HG02943 (cell line): ENCODE measurements around the gene CCDC34.

Source experiments
- ATAC-seq: cut with Tn5 transposase; IDR thresholded peaks from one replicate; pipeline ENCODE4 v1.9.1; 2021; ENCODE audit warnings: mild to moderate bottlenecking, low read depth, moderate library complexity; ENCODE audit not compliant: unreplicated experiment

The CCDC34 gene

GRCh38 chr11:27362749-27363575 is at the start of gene CCDC34:
Gene CCDC34, minus strand, starts transcription at chr11:27363215. Its CDS starts 21 bp downstream, at chr11:27363194.
- ATAC-seq, result peak; percentile 99

- no peak for ATAC-seq
These were observed 49.2 kb upstream of the CCDC34 start for GRCh38 chr11:27412192-27412691.

- no peak for ATAC-seq
These were observed 48.3 kb upstream of the CCDC34 start for GRCh38 chr11:27411328-27411727.

- ATAC-seq, result no peak
These were observed 47.3 kb upstream of the CCDC34 start for GRCh38 chr11:27410272-27410671.

GRCh38 chr11:27409742-27410141 is 46.7 kb upstream of the CCDC34 start:
- no peak for ATAC-seq

- no peak for ATAC-seq
These were observed 46.0 kb upstream of the CCDC34 start for GRCh38 chr11:27409049-27409448.

- no peak for ATAC-seq
These were observed 45.3 kb upstream of the CCDC34 start for GRCh38 chr11:27408246-27408800.

- ATAC-seq, result no peak
These were observed 43.7 kb upstream of the CCDC34 start for GRCh38 chr11:27406498-27407354.

- no peak for ATAC-seq
These were observed 42.1 kb upstream of the CCDC34 start for GRCh38 chr11:27405134-27405533.

- ATAC-seq, result no peak
These were observed 41.4 kb upstream of the CCDC34 start for GRCh38 chr11:27404427-27404826.

GRCh38 chr11:27403195-27403594 is 40.2 kb upstream of the CCDC34 start:
- ATAC-seq, result no peak

GRCh38 chr11:27402450-27402849 is 39.4 kb upstream of the CCDC34 start:
- ATAC-seq, result no peak

GRCh38 chr11:27401833-27402316 is 38.9 kb upstream of the CCDC34 start:
- no peak for ATAC-seq

- no peak for ATAC-seq
These were observed 38.3 kb upstream of the CCDC34 start for GRCh38 chr11:27401280-27401832.

- no peak for ATAC-seq
These were observed 35.4 kb upstream of the CCDC34 start for GRCh38 chr11:27398400-27398770.

GRCh38 chr11:27397624-27398399 is 34.8 kb upstream of the CCDC34 start:
- ATAC-seq, result no peak

GRCh38 chr11:27396259-27396839 is 33.3 kb upstream of the CCDC34 start:
- ATAC-seq, result no peak

- ATAC-seq, result no peak
These were observed 32.7 kb upstream of the CCDC34 start for GRCh38 chr11:27395556-27396258.

- no peak for ATAC-seq
These were observed 31.8 kb upstream of the CCDC34 start for GRCh38 chr11:27394781-27395228.
